TTC549 (cell line): ENCODE data around the gene SEMA5B.

Experiments
- FAIRE-seq: peaks from 2 replicates; lab custom pipeline; 2012; peaks lifted over from hg19 to GRCh38; lab: Jason Lieb, UNC

Gene SEMA5B

DNA sequence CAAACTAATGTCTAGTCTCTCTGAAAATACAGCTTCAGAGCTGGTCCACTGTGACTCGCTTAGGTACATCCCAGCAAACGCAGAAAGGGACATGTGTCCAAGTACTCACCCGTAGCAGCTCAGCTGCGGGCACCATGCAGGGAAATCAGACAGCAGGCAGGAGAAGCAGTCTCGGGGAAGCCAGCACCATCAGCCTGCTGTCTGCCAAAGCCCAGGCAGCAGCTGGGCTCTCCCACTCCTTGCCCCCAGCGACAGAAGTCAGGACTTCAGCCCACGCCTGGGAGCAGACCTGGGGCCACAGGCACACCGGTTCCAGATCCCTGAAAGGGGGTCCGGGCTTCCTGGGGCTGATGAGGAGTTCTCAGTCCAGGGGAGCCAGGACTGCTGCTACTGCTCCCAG, 34.9 kb downstream of the SEMA5B start:
- FAIRE-seq = no peak

DNA sequence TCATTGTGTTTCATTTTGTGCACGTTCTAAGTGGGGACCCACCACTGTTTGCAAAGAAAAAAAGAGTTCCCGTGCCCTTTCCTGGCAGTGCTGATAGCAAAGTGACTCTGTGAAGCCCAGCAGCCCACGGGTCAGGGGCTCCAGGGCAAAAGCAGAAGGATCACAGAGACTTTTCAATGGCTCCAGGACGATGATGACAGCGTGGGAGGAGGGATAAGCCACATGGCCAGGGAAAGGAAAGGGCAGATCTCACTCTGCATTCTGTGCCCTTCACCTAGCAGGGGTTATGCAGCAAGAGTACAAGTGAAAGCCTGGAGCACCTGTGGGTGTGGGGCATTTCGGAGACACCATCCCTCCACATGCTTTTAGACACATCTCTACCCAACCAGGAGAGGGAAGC, 35.4 kb downstream of the SEMA5B start:
- no peak for FAIRE-seq

DNA sequence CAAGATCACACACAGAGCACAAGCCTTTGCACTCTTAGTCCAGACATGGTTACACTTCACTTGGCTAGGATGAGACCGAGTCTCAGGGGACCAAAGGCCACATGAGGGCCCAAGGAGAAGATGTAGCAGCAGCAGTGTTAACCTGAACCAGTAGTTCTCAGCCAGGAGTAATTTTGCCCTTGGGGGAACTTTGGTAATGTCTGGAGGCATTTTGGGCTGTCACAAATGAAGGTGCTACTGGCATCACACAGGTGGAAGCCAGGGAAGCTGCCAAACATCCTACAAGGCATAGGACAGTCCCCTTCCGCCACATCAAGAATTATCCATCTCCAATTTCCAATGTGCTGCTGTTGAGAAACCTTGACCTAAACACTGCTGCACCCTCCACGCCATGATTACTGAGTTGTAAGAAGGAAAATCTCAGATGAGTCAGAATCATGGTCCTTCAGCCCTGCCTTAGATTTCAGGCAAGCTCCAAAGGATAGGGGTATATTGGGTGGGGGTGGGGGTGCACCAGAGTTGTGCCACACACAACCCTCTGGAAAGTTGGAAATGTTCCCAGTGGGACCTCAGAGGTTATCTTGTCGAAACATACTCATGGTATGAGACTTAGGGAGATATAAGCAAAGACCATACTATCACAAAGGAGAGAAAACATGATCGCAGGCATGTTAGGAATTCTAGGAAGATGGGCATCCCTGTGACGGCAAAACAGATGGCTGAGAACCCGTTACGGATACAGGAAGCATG, 36.2 kb downstream of the SEMA5B start:
- FAIRE-seq = no peak

DNA sequence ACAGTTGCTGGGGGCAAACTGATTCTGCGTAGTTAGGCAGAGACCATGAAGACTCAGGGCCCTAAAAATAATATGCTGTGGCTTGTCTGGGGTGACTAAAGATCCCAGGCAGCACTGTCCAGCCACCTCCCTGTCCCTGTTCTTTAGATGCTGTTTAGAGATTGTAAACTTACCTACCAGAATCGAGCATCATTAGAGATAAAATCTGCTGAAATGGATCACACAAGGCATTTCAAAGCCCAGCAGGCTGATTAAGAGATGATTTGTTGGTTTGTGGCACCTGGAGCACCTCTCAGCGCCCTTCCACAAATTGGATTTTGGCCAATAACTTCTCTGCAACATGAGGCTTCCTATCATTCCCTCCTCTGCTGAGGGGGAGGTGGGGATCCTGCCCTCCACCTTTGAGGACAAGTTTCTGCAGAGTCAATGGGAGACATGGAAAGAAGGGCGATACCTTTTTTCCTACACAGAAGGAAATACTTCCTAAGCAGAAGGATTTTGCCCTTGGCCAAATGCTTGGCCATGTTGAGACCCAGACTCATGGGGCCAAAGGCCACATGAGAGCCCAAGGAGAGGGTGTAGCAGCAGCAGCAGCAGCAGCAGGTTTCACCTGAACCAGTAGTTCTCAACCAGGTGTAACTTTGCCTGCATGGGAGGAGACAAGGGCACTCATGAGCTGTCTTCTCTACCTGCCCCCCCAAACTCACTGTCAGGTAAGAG, 37.5 kb downstream of the SEMA5B start:
- FAIRE-seq = no peak

DNA sequence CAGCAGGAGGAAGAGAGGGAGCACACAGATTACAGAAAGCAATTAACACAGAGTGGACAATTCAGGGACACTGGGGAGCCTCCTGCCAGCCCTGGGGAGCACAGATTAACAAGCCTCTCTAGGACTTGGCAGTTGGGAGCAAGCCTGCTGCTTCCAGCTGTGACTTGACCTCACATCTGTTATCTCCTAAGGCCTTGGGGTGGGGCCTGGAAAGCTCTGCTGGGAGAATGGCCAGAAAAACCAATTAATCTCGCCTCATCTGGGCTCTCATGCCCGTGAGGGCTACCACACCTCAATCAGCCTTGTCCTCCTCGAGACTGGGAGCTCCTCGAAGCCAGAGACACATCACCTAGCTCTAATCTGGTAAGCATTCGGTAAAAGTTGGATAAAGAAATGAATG, 39.1 kb downstream of the SEMA5B start:
- no peak for FAIRE-seq

DNA sequence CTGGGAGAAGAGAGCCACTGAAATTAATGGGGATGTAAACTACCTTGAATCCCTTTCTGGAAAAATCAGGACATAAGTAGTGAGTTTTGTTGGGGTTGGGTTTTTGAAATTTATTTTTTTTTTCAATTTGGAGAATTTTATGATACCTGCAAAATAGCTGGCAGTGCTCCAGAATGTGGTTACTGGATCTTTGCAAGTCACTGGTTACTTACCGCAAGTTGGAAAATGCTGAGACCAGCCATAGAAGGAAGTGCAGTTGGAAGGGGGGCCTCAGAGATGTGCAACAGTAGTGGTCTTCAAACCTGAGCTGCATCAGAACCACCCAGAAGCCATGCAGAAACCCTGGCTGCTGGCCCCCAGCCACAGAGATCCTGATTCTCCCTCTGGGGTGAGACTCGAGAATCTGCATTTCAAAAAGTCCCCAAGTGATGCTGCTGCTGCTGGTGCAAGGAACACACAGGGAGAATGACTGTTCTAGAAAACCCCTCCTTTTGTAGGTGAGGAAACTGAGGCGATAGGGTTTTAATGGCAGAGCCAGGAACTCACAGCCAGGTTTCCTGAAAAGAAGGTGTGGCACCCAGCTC, 39.7 kb downstream of the SEMA5B start:
- no peak for FAIRE-seq

DNA sequence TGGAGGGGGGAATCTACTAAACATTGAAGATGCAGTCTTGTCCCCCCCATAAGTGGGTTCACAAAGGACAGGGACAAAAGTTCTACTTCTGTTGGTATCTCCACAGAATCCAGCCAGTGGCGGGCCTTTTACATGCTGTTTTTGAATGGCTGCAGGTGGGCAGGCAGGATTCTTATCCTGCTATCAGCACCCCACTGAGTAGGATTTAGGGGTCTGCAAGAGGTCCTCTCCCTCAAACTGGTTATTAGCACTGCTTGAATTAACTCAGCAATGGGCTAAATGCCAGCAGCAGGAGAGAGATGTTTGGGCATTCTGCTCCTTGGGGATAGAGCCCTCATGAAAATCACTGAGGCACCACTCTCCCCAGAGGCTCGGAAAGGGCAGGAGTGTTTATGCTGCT, 40.3 kb downstream of the SEMA5B start:
- no peak for FAIRE-seq

DNA sequence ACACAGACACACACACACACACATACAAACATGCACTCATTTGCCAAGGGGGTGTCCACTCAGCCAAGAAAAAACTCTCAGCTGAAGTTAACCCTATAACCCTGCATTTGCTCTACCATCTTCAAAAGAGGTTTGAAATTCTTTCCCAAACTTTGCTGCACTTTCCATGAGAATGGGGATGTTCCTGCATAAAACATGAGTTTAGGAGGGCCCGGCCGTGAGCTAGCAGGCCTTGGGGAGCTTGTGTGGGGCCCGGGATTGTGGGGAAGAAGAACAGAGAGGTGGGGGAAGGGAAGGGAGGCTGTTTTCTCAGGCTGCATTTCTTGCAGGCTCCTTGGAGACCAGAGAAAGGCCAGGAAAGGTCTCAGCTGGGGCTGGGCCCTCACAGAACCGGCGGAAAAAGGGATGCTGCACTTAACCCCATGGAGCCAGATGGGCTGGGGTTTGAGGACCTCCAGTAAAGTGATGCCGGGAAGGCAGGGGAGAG, 40.8 kb downstream of the SEMA5B start:
- FAIRE-seq = no peak

DNA sequence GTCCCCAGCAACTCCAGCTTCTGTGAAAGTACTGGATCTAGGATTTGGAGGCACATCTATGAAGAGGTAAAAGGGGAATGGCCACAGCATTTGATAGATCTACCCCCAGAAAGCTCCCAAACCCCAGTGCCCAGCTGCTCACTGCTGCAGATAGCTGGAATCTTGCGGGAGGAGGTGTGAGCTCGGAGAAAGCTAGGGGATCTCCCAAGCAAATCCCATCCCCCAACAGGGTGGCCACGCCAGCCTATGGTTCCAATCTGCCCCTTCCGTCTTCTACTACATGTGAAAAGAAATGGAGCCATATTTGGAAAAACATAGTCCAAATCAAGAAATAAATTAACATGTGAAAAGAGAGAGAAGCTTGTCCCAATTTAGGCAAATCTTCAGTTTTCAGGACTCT, 42.0 kb downstream of the SEMA5B start:
- no peak for FAIRE-seq

DNA sequence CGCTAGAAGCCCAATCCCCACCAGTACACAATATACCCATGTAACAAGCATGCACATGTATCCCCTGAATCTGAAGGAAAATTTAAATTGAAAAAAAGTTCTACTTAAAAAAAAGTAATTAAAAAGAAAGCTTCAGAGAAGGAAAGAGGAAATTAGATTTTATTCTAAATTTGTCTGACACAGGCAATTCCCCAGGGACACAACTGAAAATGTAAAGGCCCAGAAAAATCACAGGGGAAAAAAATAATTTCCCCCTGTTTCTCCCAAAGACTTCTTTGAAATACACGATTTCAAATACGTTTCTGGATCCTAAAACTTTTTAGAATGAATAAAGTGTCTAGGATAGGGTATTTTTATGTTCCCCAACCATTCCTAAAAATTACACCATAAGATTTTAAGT, 42.9 kb downstream of the SEMA5B start:
- FAIRE-seq = no peak

DNA sequence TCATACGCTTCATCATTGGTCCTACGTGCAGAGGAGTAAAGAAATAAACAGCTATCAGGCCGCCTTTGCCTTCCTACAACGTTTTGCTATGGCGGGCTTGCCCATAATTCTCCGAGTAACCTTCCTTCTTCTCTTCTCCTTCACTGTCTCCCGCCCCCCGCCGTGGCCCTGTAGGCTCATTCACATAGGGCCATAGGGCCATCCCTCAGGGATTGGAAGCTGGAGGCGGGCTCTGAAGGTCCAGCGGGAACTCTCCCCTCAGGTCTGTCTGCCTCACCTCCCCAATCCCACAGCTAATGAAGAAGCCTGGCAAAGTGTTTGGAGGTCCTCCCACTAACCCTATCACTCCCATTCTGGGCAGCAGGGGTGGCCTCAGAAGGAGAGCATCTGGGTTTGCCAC, 43.6 kb downstream of the SEMA5B start:
- FAIRE-seq = no peak

DNA sequence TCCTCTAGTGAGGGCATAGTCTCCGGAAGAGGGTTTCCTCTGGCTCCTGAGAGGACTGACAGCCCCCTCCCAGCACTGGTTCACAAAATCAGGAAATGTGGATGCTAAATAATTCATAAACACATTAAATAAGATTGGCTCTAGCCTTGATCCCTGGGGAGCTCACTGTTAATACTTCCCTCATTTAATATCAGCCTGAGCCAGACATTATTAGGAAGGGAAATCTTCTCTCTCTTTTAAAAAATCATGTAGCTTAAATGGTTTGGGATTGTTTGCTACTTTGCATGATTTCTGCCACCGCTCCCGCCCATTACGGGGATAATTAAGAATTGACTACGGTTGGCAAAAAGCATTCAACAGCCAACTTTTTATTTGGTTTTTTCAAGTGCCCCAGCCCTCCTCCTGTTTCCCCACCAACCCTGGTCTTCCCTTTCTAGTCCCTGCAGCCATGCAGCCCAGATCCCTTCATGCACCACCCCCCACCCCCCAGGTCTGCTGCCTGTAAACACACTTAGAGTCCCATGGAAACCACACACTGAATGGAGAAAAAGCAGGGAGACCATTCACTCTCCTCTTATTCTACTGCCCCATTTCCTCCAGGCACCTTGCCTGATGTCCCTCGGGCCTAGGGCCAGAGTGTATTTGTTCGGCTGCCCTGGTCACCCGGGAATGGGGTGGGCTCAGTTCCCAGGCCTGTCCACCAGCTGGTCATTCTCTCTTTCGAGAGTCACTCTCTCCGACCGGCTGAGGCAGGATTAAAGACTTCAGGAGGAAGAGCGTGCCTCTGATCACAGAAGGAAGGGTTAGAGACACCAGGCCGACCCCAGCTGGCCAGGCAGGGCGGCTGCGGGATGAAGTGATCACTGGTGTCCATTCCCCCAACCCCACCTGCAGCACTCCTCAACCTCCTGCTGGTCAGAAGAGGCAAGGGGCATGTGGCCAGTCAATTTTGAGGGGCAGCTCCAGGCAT, 45.1 kb downstream of the SEMA5B start:
- FAIRE-seq = no peak

DNA sequence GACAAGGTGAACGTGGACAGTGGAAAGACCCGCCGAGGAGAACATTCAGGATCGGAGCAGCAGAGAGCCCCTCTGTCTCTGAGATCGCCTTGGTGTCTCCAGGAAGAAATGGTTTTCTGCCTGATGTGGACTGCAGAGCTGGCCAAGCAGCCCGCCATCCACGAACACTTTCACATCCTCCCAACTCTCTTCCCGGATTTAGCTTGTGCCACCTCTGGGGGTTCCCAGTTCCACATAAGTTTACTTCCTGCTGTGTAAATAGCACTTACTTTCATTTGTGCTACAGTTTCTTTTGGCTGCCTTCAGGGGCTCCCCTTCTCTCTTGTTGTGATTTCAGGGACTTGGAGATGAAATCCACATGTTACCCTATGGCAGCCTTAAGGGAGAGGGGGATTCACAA, 48.4 kb downstream of the SEMA5B start:
- no peak for FAIRE-seq

DNA sequence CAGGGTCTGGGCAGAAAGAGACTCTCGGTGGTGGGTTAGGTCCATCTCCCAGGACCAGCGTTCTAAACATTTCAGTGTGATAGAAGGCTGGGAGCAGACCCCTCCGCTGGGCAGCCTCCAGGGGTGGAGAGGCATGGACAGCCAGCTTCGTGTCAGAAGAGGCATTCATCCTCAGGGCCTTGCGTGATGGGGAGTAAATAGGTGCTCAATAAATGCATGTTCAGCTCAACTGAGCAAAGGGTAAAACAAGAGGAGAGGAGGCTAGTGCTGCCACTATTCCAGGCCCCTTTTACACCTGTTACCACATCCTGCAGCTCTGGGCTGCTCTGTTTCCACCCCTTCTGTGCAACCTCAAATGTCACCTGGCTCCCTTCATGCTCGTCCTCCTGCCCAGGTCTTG, 49.0 kb downstream of the SEMA5B start:
- no peak for FAIRE-seq

DNA sequence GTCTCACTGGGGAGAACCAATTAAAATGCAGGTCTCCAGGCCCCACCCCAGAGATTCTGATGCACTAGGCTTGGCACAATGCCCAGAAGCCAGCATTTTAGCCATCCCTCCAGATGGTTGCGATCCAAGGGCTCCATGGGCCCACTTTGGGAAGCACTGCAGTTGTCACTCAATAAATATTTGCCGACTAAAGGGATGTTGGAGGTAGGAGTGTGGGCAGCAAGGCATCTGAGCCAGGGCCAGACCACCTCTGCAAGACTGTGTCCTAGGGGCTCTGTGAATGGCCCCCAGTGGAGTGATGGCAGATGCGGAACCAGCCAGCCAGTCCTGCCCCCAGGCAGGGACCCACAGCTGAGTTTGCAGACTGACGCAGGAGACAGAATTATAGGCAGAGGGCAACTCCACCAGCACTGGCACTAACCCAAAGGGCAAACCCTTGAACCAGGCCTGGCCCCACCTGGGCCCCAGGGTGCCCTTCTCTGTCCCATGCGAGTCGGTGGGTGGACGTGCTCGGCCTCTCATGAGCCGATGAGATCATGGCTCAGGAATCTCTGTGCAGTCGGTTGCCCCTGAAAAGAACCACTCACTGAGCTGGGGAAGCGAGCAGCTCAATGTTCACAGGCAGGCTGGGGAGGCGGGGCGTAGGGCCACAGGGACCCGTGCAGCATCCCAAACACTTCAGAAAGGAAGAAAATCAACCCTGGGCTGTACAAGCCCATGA, 49.7 kb downstream of the SEMA5B start:
- FAIRE-seq = no peak

DNA sequence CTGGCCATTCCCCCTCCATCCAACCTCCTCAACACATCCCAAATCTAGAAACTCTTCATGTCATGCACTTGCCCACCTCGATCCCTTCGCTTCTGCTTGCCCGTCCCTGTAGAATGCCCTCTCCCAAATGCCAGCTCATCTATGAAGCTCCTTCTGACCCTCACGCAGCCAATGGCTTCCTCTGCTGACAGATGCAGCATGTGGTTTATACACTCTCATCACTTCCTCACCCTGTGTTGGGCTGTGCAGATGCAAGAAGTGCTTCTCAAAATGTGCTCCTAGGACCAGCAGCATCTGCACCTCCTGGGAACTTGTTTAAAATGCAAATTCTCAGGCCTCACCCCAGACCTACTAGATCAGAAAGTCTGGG, 51.7 kb downstream of the SEMA5B start:
- FAIRE-seq = no peak

DNA sequence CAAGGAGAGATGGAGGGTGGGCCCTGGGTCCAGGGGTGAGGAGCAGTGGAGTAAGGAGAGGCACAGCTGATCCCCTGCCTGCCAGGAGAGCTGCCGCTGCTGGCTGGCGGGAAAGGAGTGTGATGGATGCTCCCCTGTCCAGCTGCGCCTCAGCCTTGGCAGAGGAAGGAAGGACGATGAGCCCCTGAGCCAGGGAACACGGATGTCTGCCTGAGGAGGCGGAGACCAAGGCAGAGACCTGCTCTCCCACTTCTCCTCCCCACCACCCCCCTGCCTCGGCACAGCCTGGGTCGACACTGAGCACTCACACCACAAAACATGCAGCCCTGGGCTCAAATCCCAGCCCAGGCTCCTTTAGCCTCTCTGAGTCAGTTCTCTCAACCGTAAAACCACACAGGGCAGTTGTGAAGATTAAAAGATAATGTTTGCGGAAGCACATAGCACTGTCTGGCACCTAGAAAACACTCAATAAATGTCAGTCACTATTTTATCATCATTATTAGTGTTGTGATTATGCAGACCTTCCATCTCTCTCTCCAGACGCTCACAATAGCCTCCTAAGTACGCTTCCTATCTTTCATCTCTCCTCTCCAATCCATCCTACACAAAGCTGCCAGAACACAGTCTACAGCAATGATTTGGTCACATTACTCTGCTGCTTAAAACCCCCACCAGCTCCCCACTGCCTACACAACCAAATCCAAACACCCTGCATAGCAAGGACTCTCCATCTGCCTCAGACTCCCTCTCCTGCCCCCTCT, 52.2 kb downstream of the SEMA5B start:
- no peak for FAIRE-seq

DNA sequence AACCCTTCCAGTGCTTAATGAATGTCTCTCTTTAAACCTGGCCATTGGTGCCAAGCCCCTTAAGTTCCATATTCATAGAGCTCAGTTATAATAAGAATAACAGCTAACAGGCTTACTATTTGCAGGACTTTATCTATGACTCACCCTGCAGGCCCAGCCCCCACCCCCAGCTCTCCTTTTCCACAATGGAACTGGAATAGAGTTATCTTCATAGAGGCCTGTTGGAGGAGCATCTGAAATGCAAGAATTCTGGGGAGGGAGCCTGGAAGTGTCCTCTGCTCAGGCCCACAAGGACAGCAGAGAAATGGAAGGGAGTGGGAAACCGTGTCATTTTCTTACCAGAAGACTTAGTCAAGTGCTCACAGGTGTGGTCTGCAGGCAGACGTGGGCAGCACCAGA, 52.8 kb downstream of the SEMA5B start:
- FAIRE-seq = no peak

DNA sequence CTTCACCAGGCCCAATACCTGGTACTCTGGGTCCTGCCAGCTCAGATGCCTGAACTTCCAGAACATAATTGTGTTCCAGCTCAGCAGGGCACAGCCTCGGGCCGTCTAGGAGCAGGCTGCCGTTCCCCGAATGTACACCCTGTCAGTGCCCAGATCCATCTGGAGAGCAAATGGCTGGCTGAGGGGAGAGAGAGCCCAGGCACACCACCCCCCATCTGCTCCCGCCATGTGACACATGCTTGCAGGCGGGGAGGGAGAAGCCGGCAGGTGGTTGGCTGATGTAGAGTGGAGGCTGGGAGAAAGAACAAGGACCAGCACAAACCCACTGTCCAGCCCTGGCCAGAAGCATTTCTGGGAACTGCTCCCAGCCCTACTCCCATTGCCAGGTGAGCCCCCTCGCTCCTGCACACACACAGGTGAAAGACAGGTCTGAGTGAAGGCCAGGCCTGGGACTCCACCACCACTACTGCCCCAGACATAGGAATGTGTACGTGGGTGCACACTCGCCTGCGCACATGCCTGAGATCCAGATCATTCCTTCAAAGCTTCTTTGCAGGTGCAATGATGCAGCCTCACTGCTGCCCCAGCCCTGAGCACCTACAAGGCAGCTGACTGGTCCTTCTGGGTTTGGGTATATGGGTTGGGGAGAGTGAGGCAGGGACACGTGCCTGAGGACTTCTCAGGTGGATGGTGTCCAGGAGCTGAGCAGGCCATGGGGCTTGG, 53.5 kb downstream of the SEMA5B start:
- no peak for FAIRE-seq

DNA sequence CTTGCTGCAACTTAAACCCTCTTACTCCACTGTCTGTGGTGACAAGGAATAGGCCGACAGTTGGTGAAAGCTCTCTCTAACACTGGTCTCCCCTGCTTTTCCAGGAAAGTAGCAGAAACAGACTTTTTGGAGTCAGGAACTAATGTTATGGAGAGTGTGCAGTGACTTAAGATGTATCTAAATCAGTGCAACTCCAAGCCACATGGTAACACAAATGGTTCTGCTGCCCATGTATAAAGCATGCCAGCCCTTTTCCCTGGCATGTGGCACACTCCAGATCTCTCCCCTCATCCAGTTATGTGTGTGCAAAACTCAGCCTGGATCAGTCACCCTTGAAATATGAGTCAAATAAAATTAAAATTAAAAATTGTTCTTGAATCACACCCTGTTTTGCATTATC, 55.4 kb downstream of the SEMA5B start:
- no peak for FAIRE-seq
